NCI-H2171 (cell line): ENCODE results near the gene COMMD2.

Source experiments
- DNase-seq: peaks from one replicate; lab custom pipeline; 2025; lab: John Stamatoyannopoulos, UW

COMMD2 gene

DNA sequence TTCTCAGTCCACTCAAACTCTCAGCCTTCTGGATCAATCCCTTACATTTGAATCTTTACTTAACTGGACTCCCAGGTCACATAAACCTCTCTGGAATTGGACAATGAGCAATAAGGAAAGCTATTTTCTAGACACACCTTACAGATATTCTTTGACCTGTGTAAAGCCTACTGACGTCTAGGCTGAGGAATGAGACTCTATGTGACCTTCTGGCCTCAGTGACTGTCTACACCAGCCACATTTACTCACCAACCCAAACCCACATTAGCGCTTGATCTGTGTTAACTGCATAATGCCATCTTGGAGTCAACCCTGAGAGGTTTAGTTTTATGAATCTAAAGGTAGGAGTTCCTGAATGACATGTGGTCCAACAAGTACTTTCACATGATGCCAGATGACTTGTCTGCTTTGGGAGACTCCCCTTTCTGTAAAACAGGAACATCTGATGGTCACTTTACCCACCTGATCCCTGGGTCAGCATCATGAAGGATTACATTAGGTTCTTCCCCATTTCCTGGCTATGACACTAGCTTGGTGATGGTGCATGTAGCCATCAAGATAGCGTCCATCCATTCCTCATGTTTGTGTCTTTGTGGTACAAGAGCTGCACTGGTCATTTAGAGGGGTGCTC is 11.4 kb upstream of the COMMD2 start:
- DNase-seq = no peak

DNA sequence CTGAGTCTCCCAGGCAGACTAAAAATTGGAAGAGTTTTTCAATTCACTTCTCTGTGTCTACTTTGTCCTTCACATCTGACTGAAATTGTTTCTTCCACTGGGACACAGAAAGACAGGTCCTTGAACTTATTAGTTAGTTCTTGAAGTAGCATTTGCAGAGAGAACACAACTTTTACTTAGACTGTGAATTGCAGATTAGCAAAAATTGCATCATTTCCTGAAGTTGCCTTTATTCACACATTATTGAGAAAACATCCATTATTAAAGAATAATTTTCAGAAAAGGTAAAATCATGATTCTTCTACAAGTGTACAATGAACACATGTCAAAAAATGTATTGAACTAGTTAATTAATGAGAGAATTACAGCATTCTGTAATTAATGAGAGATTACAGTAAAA is 1.4 kb upstream of the COMMD2 start:
- DNase-seq = no peak

DNA sequence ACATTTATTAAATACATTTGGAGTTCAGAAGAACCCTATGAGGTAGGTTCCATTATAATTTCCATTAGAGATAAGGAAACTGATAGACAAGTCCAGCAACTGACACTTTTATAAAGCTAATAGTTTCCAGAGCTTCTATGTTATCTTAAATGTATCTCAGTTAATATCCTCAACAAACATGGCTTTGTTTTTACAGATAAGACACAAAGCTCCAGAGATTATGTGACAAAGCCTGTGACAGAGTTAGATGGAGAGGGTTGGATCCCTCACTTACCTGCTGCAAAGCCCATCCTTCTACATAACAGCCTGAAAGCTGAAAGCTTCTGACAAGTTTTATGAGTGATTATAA is 473 bp upstream of the COMMD2 start:
- DNase-seq = no peak

DNA sequence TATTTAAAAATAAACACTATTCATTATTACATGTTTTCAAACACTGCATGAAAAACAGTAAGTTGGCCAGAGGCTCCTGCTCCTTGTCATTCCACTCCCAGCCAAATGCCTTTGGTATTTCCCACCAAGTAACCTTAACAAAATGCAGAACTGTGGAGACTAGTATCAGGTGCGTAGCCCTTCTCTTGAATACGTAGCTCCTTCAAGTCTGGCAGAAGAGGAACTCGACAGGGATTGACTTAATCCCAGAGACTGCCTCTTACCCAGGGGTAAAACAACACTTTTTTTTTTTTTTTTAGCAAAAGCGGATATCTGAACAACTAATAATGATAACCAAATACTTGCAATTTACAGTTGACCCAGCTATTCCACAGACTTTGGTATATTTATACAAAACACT is 738 bp downstream of the COMMD2 start:
- no peak for DNase-seq

DNA sequence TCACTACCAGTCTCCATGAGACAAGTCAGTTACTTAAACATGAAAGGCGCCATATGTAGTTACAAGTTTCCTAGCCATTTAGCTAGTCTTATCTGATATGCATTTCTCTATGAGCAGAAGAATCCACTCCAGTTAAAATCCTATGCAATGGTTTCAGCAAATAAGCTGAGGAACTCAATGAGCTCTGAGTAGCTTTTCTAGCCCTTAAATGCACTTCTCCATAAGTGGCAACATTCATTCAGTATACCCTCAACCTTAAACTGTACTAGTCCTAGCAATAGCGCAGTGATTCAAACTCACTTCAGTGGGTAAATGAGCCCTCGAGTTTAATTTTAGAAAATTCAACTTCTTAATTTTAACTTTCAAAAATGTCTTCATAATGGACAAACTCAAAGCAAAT is 7.7 kb downstream of the COMMD2 start:
- no peak for DNase-seq

DNA sequence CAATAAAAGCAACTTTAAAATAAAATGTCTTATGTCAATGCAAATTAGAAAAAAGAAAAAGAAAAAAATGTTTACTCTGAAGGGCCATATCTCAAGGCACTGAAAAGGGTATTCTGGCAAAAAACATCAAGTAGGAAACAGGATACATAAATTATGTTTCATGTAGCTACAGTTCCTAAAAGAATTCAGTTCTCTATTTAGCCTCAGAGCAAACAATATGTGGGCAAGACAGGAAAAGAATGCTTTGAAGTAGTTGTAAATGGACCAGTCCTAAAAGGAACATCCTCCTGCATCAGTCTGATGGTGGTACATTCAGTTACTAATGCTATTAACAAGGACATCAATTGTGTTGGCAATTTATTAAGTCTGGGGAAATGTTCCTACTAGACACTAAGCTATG is 8.1 kb downstream of the COMMD2 start:
- DNase-seq = no peak

DNA sequence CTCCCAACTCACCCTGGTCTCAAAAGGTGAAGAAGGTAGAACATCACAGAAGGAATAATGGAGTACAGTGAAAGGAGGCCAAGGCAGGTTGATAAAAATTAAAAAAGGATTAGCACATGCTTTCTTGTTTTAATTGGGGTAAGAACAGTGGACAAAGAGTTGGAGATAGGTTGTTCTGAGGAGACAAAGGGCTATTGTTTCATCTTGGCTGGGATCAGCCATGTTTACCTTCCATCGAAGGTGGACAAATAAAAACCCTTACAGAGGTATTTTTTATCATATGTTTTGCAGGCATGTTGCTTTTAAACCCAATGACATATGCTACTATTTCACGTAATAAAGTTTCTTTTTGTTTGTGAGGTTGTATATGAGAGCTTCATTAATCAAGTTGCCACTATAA is 12.9 kb downstream of the COMMD2 start:
- no peak for DNase-seq

DNA sequence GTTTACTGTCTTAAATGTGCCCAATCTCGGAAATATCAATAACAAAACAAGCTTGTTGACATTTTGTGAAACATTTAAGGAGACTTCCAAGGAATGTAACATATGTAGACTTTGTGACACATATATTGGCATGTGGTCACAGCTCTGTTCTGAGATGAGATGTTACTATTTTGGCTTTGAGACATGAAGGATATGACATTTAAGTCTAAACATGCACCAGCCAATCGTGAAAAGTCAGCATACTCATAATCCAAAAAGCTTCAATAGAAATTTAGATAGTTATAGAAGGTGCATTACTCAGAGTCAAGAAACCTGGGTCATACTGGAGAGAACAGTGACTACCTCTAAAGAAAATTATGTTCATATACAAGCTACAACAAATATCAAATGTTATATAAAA is 13.4 kb downstream of the COMMD2 start:
- DNase-seq = no peak

DNA sequence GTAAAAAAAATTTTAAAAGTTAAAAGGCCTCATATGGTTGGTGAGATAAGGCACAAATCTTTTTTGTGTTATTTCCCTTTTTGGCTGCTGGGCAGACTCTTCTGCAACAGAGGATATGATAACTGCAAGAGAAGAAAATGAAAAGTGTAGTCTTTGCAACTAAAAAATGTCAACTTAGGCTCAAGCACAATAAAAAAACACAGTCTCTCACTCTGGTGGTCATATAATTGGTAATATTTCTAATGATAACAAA is 15.4 kb downstream of the COMMD2 start:
- no peak for DNase-seq

DNA sequence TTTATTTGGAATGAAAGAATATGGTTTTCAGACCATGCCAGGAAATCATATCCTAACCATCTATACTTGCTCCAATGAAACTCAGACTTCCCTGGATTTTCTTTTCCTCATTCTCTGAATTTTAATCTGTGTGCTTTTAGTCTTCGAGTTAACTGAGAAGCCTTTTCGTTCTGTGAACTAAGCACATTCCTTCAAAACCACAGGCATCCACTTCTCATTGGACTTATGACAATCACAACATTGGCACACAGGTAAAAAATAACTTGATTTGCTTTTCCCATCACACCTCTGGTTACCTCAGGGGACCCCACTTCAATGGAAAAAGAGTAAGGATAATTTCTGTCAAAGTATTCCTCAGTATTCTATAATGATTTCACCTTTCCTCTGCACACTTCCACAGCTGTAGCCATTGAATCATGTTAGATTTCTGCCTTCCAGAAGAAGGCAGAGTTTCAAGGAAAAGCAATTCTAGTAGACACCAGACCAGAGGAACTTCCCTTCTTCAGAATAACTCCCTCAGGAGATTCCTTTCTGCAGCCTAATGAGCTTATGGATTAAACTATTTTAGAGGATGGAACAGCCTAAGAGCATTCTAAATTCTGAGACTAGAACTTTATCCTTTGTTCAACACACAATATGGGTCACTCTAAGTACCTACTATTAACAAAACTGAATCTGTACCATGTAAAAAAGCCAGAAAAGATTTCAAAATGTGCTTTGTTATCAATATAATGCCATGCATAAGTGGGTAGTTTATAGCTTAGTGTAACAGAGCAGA is 15.9 kb downstream of the COMMD2 start:
- DNase-seq = no peak

DNA sequence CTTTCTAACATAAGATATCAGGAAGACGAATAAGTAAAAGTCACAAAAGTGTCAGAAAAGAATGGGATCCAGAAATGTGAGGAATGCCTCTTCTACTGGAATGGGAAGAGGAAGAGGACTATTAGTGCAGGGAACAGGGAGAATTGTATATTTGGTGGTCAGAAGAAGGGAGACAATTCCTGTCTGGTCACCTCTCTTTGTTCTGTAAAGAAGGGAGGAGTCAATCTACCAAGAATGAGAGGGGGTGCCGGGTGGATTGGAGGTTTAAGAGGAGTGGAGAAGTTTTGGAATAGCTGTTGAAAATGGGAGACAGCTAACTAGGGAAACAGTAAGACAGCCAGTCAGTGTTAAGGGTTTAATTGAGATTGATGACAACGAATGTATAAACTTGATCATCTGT is 20.1 kb downstream of the COMMD2 start:
- no peak for DNase-seq

DNA sequence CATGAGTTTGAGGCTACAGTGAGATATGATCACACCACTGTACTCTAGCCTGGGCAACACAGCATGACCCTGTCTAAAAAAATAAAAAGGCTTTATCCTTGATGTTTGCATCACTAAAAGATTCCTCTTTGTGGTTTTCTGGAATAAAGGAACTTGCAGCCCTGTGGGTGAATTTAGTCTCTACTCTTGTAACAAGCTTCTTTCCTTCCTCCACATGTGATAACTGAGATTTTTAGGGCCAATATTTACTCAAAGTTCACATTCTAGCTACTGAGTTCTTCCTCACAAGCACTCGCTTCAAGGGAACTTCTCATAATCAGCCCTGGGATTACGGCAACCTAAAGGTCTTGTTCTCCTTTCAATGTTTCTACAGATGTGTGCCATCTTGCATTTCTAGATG is 24.6 kb downstream of the COMMD2 start:
- no peak for DNase-seq

DNA sequence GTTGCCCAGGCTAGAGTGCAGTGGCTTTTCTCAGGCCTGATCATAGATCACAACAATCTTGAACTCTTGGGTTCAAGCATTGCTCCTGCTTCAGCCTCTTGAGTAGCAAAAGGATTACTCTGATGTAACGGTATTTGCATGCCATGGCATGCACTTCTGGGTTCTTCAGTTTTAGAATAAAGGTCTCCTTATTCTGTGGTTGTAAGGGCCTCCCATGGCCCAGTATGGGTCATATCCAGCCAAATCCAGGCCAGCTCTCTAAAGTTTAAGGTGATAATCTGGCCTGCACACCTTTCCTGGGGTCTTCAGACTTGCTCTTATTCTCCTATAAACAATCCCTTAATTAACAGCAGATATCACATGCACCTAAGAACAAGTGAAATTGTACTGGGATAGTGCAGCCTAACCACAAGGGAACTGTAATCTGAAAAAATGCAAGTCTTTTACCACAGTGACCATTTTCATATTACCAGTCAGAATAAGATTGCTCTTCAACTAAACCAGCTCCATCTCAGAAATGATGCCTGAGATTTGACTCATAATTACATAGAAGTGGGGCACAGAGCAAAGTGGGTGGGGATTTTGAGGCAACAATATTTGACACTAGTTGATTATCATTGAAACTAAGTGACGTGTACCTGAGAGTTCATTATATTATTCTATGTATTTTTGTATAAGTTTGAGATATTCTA is 25.4 kb downstream of the COMMD2 start:
- no peak for DNase-seq

DNA sequence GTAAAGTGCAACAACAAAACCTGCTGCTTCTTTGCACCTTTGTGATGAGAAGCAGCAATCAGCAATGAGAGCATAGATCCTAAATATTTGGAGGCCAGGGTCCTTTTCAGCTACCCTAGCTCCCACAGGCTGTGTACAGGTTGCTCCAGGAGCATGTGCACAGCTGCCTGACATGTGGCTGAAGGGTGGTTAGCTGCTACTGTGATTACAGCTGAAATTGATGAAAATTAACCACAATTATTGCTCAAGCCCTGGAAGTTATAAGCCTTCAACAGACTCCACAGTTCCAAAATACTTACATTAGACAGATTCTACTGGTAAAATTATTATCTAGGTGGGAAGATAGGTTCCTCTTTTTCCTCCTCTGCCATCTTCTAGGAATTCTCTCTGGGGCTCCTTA is 28.5 kb downstream of the COMMD2 start:
- DNase-seq = no peak

DNA sequence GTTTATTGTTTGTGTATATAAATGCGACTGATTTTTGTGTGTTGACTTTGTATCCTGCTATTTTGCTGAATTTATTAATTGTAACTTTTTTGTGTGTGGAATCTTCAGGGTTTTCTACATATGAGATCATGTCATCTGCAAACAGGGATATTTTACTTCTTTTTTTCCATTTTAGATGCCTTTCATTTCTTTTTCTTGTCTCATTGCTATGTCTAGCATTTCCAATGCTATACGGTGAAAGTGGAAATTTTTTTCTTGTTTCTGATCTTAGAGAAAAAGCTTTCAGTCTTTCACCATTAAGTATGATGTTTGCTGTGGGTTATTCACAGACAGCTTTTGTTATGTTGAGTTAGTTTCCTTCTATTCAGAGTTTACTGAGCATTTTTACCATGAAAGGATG is 31.4 kb downstream of the COMMD2 start:
- no peak for DNase-seq

DNA sequence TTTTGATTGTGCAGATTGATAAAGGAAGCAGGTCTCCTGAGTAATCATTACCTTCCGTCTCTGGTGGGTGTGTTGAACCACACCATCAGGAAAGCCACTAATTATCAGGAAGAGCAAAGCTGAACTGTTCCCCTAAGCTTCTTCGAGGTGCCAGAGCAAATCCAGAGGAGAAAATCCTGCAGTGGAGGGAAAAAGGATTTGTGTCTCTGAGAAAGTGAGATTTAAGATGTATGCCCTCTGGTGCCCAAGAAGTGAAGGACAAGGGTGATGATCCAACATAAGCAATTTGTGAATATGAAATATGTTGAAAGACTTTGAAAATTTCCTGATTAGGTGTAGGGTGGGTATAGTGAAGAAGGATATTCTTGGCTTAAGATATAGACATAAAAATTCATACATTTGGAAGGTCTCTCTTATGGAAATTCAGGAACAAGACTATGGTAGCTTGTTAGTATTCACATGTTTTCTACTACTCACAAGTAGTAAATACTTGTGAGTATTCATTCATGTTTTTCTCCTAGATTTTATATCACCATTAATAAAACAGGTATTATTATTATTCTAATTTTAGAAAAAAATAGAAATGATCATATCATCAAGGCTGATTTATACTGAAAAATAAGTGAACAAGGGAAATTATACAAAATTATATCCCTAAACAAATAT is 34.8 kb downstream of the COMMD2 start:
- DNase-seq = no peak

DNA sequence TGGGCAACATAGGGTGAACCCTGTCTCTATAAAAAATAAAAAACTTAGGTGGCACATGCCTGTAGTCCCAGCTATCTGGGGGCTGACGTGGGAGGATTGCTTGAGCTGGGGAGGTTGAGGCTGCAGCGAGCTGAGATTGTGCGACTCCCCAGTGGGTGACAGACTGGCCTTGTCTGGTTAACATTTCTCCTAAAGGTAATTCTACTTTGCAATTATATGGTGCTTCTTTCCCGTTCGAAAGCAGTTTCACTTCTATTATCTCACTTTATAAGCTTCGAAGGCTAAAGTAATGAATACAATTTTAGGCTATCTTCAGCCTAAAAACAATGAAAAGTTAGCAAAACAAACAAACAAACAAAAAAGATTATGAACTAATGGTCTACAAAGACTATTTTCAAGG is 35.3 kb downstream of the COMMD2 start:
- DNase-seq = no peak

DNA sequence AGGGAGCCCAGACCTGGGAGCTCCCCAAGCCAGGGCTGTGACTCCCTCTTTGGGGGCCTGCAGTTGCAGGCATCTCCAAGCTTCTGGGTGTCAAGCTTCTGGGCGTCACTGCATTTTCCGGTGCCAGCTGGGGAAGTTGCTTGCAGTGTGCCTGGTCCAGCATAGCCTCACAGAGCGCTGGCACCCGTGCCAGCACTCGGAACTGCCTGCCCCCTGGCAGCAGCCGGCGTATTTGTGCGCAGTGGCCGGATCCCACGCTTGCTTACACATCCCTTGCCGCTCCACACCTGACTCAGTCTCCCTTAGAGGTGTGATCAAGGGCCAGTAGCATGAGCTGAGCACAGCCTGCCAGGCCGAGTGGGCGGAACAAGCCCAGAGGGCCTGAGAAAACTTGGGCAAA is 37.0 kb downstream of the COMMD2 start:
- DNase-seq = no peak

DNA sequence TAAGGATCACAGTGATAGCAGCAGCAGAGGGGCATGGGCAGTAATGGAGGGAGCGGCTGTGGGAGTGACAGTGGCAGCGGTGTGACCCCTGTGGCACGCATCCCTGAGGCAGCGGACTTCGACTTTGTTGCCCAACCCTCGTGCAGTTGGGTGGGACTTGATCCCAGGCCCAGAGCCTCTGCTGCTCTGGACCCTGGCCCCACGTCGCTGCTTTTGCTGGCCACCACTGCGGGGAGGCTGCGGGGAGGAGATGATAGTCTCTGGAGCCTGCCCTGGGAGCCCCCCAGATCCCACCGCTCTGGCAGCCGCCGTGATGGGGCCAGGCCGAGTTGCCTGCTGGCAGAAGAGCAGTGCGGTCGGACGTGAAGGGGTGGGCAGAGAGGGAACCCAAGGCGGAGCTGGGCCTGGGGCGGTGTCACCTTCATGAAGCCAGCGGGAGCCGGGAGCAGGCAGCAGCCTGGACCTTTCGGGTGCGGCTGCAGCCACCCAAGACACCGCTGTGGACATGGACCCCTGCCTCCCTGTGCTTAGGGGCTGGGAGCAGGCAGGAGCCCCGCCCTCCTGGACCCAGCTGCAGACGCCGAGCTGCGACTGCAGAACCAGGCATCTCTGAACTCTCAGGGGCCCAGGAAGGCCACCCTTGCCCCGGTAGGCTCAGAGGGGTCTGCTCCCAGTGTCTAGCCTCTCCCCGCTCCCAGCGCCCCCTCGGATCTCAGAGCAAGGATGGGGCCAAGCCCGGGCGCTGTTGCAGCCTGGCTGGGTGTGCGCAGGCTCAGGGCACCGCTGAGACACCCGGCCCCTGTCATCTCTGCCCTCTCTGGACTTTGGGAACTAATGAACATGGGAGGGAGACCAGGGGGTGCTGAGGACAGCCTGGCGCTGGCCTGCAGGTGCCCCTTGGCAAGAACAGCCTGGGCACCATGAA is 38.3 kb downstream of the COMMD2 start:
- DNase-seq = no peak

DNA sequence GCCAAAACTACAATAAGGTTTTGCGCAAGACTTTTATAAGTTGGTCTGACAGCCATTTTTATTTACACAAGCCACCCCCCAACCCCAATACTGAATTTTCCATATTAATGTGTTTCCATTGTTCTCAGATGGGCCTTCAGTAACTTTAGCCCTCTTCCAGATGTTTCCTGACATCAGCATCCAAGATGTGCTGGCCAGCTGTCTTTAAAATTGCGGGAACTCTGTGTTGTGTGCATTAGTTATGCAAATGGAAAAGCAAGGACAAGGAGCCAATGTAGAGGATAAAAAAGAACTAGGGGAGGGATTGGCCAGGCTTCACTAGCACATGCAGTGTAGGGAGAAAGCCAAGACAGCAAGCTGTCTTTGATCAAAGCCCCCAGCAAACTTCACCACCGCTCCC is 45.4 kb downstream of the COMMD2 start:
- DNase-seq = no peak

DNA sequence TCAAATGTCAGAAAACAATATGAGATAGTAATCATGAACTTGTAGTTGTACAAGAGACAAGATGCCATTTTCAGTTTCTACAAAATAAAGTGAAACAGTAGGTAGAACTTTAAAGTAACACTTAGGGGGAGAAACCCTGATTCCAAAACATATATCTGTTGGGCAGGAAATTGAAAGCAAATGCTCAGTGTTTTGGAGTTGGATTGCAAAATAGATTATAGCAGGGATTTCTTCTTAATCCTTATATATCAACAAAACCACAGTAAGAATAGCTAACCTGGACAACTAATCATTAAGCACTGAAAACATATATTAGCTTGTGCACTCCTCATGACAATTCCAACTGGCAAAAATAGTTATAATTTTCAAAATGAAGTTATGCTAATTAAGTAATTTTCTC is 46.9 kb downstream of the COMMD2 start:
- no peak for DNase-seq

DNA sequence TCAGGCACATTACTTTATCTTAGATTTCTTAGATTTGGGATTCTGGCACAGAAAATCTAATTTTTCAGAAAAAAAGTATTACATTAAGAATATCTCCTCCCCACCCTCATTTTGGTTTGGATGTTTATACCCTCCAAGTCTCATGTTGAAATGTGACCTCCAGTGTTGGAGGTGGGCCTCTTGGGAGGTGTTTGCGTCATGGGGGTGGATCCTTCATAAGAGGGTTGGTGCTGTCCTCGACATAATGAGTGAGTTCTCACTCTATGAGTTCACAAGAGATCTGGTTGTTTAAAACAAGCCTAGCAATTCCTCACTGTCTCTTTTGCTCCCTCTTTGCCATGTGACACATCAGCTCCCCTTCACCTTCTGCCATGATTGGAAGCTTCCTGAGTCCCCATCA is 48.8 kb downstream of the COMMD2 start:
- DNase-seq = no peak
